CD14-positive monocyte (primary cell): ENCODE data around the gene MTMR10. TPM values are rescaled to one million over a fixed set of nuclear protein-coding genes. Genes with fewer than 3 reads are reported as not detected.

Source experiments
- DNase-seq, 3 donors: peaks; one replicate each; pipeline ENCODE4 v3.0.0-alpha.2; 2011 to 2022
- H2AFZ ChIP-seq: 2 replicates; pipeline ENCODE4 v1.6.0; 2012; ENCODE audit warnings: mild to moderate bottlenecking, low read depth, low read length, inconsistent platforms; ENCODE audit not compliant: insufficient read depth, poor library complexity, severe bottlenecking
- H3K27ac ChIP-seq, 2 donors: 1 replicate in 1 of 2; 2 replicates in 1 of 2; pipeline ENCODE4 v1.5.1; 2012 to 2013; ENCODE audit warnings: low read length in 2 of 2, control low read depth in 1 of 2, inconsistent platforms in 1 of 2, low read depth in 1 of 2, mild to moderate bottlenecking in 1 of 2
- H3K27me3 ChIP-seq, 2 donors: one replicate each; pipeline versions ENCODE4 v1.6.0 to v1.6.1; 2011 to 2013; ENCODE audit warnings: low read length in 2 of 2; ENCODE audit not compliant: control insufficient read depth in 2 of 2, insufficient read depth in 2 of 2
- H3K36me3 ChIP-seq, 2 donors: replicated peaks in 1 of 2; 1 replicate in 1 of 2; 2 replicates in 1 of 2; pipeline versions ENCODE4 v1.5.1 to v1.6.1; 2012 to 2013; ENCODE audit warnings: low read length in 2 of 2, control low read depth in 1 of 2, inconsistent platforms in 1 of 2, mild to moderate bottlenecking in 1 of 2; ENCODE audit not compliant: insufficient read depth in 2 of 2, control insufficient read depth in 1 of 2
- H3K4me1 ChIP-seq, 2 donors: 1 replicate in 1 of 2; 2 replicates in 1 of 2; pipeline versions ENCODE4 v1.5.1 to v1.6.1; 2012 to 2013; ENCODE audit warnings: low read length in 2 of 2, control low read depth in 1 of 2, inconsistent platforms in 1 of 2, mild to moderate bottlenecking in 1 of 2, moderate library complexity in 1 of 2; ENCODE audit not compliant: insufficient read depth in 2 of 2, control insufficient read depth in 1 of 2
- H3K4me2 ChIP-seq: replicated peaks from 2 replicates; pipeline ENCODE3; 2012; ENCODE audit warnings: low read length, moderate library complexity, mild to moderate bottlenecking; ENCODE audit not compliant: poor library complexity, severe bottlenecking; ENCODE audit errors: extremely low read depth
- H3K4me3 ChIP-seq, 3 experiments: fragments of 200-600 bp in 1 of 3; sonication (generic) in 1 of 3; replicated peaks in 1 of 3; 1 replicate in 2 of 3; 2 replicates in 1 of 3; pipeline ENCODE4 v1.5.1; 2011 to 2013; ENCODE audit warnings: low read length in 3 of 3, mild to moderate bottlenecking in 3 of 3, control low read depth in 2 of 3, low read depth in 2 of 3, inconsistent platforms in 1 of 3, moderate library complexity in 1 of 3
- H3K79me2 ChIP-seq: 2 replicates; pipeline ENCODE4 v1.6.0; 2012; ENCODE audit warnings: mild to moderate bottlenecking, control low read depth, inconsistent platforms, low read length, moderate library complexity; ENCODE audit not compliant: insufficient read depth
- H3K9ac ChIP-seq: 2 replicates; pipeline ENCODE4 v1.6.0; 2017; ENCODE audit warnings: low read length, mild to moderate bottlenecking; ENCODE audit not compliant: insufficient read depth, poor library complexity, severe bottlenecking
- H3K9me3 ChIP-seq, 2 donors: replicated peaks in 1 of 2; 1 replicate in 1 of 2; 2 replicates in 1 of 2; pipeline versions ENCODE4 v1.5.1 to v1.6.1; 2012 to 2013; ENCODE audit warnings: low read length in 2 of 2, control low read depth in 1 of 2; ENCODE audit not compliant: control insufficient read depth in 1 of 2, insufficient read depth in 1 of 2
- H4K20me1 ChIP-seq: 2 replicates; pipeline ENCODE4 v1.6.0; 2012; ENCODE audit warnings: mild to moderate bottlenecking, low read length, control low read depth, moderate library complexity; ENCODE audit not compliant: insufficient read depth
- H3K27ac Mint-ChIP-seq, 7 donors: one replicate each; pipeline ENCODE4 v1.8.0; 2020; ENCODE audit warnings: mild to moderate bottlenecking in 7 of 7, mixed read lengths in 7 of 7, moderate library complexity in 6 of 7, inconsistent platforms in 2 of 7
- H3K27me3 Mint-ChIP-seq, 3 donors: one replicate each; pipeline ENCODE4 v1.8.0; 2021 to 2022; ENCODE audit warnings: low read depth in 3 of 3, mild to moderate bottlenecking in 3 of 3, mixed read lengths in 3 of 3, moderate library complexity in 3 of 3, inconsistent platforms in 1 of 3
- H3K36me3 Mint-ChIP-seq, 2 donors: one replicate each; pipeline ENCODE4 v1.8.0; 2020; ENCODE audit warnings: mixed read lengths in 2 of 2, inconsistent platforms in 1 of 2, mild to moderate bottlenecking in 1 of 2
- H3K4me1 Mint-ChIP-seq: one replicate; pipeline ENCODE4 v1.8.0; 2020; ENCODE audit warnings: mild to moderate bottlenecking, mixed read lengths
- H3K4me3 Mint-ChIP-seq, 2 donors: one replicate each; pipeline ENCODE4 v1.8.0; 2020; ENCODE audit warnings: mild to moderate bottlenecking in 2 of 2, mixed read lengths in 2 of 2, moderate library complexity in 1 of 2
- H3K9me3 Mint-ChIP-seq, 7 donors: one replicate each; pipeline ENCODE4 v1.8.0; 2020 to 2022; ENCODE audit warnings: mixed read lengths in 7 of 7, mild to moderate bottlenecking in 6 of 7, moderate library complexity in 6 of 7, inconsistent platforms in 2 of 7
- WGBS: methylation state at CpG from one replicate; pipeline ENCODE4 v1.1.5; 2013; ENCODE audit warnings: missing lambda C conversion rate; ENCODE audit not compliant: insufficient coverage; 5-methylcytosine and 5-hydroxymethylcytosine counted together
- intact Hi-C, 2 donors: fragments of 100-400 bp; cut with micrococcal nuclease; formaldehyde crosslinking; loops; one replicate each; pipeline versions ENCODE4 v1.15.0 to v1.15.1; 2023
- polyA plus RNA-seq, 3 donors: library from polyadenylated mRNA; depleted of rRNA in 1 of 3; unstranded in 2 of 3; stranded (reverse) in 1 of 3; fragments of 300-500 nt in 2 of 3; fragments of >200 nt in 1 of 3; fragmentation: Illumina TruSeq in 2 of 3; gene quantifications; 1 replicate in 2 of 3; 2 replicates in 1 of 3; pipeline ENCODE4 v1.2.3, GENCODE V29; 2012 to 2021
- TF ChIP-seq, protein P1 (sequence below): fragments of 200-600 bp; IDR thresholded peaks from one replicate; pipeline ENCODE4 v1.8.0; 2022; ENCODE audit warnings: antibody characterized with exemption, mild to moderate bottlenecking

MTMR10 gene
- polyA plus RNA-seq, 3 donors: 8.7 to 23.3 (median 15.9) TPM

- no peaks in the 10 kb centered on the region for H3K9me3 Mint-ChIP-seq
- intact Hi-C loops: no loop called here
- Histone ChIP-seq H3K9ac (no peak overlapping the region), H3K79me2 (no peaks in the 10 kb centered on the region), H3K36me3 (peaks cover 48 to 87% of the 10 kb centered on the region in 2 donors), H2AFZ (no peak overlapping the region), H3K9me3 (no peaks in the 10 kb centered on the region), H3K27ac (no peak overlapping the region), H3K27me3 (no peaks in the 10 kb centered on the region), H3K4me2 (no peak overlapping the region), H3K4me1 (no peaks in the 10 kb centered on the region), H4K20me1 (no peaks in the 10 kb centered on the region), H3K4me3 (no peak overlapping the region)
- 100% methylated on average over 4 of the region's 7 CpGs for WGBS
- no peaks in the 10 kb centered on the region for H3K27me3 Mint-ChIP-seq
- H3K4me1 Mint-ChIP-seq: no peaks in the 10 kb centered on the region
- DNase-seq: no peak
- TF ChIP-seq, protein P1, sequence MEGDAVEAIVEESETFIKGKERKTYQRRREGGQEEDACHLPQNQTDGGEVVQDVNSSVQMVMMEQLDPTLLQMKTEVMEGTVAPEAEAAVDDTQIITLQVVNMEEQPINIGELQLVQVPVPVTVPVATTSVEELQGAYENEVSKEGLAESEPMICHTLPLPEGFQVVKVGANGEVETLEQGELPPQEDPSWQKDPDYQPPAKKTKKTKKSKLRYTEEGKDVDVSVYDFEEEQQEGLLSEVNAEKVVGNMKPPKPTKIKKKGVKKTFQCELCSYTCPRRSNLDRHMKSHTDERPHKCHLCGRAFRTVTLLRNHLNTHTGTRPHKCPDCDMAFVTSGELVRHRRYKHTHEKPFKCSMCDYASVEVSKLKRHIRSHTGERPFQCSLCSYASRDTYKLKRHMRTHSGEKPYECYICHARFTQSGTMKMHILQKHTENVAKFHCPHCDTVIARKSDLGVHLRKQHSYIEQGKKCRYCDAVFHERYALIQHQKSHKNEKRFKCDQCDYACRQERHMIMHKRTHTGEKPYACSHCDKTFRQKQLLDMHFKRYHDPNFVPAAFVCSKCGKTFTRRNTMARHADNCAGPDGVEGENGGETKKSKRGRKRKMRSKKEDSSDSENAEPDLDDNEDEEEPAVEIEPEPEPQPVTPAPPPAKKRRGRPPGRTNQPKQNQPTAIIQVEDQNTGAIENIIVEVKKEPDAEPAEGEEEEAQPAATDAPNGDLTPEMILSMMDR: no peak
- H3K36me3 Mint-ChIP-seq: peaks cover 76 to 85% of the 10 kb centered on the region in 2 donors
- no peak overlapping the region for H3K27ac Mint-ChIP-seq
- H3K4me3 Mint-ChIP-seq: no peak overlapping the region
Observed at GRCh38 chr15:30923429-30923828, 68.0 kb downstream of the MTMR10 start.

DNA sequence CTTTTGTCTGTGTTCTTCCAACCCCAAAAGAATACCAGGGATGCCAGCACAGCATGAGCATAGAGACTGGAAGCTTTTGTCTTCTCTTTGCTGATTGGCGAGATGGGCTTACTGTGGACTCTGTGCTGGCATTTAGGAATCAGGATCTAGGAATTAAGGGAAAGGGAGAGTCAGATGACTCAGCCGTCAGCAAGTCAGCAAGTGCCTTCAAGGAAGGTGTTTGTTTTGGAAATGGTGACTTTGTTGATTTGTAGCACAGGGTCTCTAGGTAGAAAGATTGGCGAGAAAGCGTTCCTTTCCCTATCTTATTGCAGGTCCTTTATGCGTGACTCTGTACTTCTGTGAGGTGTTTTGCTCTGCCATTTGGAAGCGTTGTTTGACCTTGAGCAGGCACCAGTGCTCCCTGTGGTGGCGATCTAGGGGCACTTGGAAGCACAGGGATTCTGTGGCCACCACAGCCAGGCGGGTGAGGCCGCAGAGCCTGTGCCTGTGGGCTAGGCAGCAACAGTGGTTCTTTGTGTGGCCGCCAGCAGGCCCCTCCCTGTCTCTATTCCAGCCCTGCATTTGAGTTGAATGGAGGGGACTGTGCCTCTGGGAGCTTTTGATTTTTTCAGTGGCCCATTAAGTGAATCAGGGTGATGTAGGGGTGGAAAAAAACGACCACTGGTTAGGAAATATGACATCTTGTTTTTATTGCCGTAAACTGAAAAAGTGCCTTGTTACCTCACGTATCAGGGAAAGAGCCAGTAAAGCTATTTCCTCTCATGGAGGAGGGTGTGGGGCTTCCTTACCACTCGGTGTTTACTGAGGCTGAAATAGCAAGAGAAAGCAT, 68.7 kb downstream of the MTMR10 start:
- no peaks in the 10 kb centered on the region for H3K9me3 ChIP-seq
- no peak overlapping the region for H3K4me3 ChIP-seq

More for the DNA sequence above, 68.7 kb downstream of the MTMR10 start:
- H3K27ac Mint-ChIP-seq: peak overlapping the region in 1 of 7 donors; percentile 46
- H3K4me1 Mint-ChIP-seq: no peaks in the 10 kb centered on the region
- 85% methylated on average over 10 of the region's 14 CpGs for WGBS
- H3K9ac ChIP-seq: no peak overlapping the region
- peaks cover 74 to 83% of the 10 kb centered on the region in 2 donors for H3K36me3 Mint-ChIP-seq
- H3K36me3 ChIP-seq: peaks cover 43 to 87% of the 10 kb centered on the region in 2 donors
- no peaks in the 10 kb centered on the region for H3K4me1 ChIP-seq
- H3K27me3 ChIP-seq: no peaks in the 10 kb centered on the region
- no peak overlapping the region for H3K27ac ChIP-seq
- no peak overlapping the region for H2AFZ ChIP-seq
- no peak overlapping the region for H3K4me3 Mint-ChIP-seq
- intact Hi-C loops: no loop called here
- no peaks in the 10 kb centered on the region for H3K79me2 ChIP-seq
- no peaks in the 10 kb centered on the region for H3K27me3 Mint-ChIP-seq
- TF ChIP-seq, protein P1: no peak
- no peak for DNase-seq
- H3K4me2 ChIP-seq: no peak overlapping the region
- no peaks in the 10 kb centered on the region for H4K20me1 ChIP-seq
- no peaks in the 10 kb centered on the region for H3K9me3 Mint-ChIP-seq
